Ovary (tissue), 3 donors: ENCODE data around the gene GLTP.

Experiments
- POLR2A ChIP-seq: fragments of 450-650 bp; IDR thresholded peaks from one replicate; pipeline ENCODE4 v1.6.1; 2017; ENCODE audit warnings: antibody characterized with exemption, mild to moderate bottlenecking, moderate library complexity
- TF ChIP-seq, protein P1 (sequence below), 3 donors: fragments of 450-650 bp in 2 of 3; fragments of 200-600 bp in 1 of 3; IDR thresholded peaks; one replicate each; pipeline versions ENCODE4 v1.5.1 to v1.8.0; 2016 to 2022; ENCODE audit warnings: antibody characterized with exemption in 3 of 3, mild to moderate bottlenecking in 1 of 3
- donor health status: DM: no; HTN: no; CAD: no.

DNA sequence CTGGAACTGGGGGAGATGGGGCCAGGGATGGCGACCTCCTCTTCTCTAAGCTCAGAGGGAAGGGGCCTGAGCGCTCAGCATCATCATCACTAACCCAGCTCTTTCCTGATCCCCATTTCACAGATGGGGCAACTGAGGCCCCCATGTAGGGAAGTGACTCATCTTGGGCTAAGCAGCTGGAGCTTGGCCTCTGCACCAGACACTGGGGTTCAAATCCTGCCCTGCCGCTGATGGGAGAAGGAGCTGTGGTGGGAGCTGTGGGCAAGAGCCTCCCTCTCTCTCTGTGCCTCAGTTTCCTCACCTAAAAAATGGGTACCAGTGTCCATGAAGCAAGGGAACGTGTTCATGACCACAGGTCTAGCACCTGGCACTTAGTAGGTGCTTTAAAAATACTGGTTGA, 44.5 kb downstream of the GLTP start:
- TF ChIP-seq, protein P1, sequence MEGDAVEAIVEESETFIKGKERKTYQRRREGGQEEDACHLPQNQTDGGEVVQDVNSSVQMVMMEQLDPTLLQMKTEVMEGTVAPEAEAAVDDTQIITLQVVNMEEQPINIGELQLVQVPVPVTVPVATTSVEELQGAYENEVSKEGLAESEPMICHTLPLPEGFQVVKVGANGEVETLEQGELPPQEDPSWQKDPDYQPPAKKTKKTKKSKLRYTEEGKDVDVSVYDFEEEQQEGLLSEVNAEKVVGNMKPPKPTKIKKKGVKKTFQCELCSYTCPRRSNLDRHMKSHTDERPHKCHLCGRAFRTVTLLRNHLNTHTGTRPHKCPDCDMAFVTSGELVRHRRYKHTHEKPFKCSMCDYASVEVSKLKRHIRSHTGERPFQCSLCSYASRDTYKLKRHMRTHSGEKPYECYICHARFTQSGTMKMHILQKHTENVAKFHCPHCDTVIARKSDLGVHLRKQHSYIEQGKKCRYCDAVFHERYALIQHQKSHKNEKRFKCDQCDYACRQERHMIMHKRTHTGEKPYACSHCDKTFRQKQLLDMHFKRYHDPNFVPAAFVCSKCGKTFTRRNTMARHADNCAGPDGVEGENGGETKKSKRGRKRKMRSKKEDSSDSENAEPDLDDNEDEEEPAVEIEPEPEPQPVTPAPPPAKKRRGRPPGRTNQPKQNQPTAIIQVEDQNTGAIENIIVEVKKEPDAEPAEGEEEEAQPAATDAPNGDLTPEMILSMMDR (IDR thresholded peaks at IDR 0.05): no peak
- no peak for TF ChIP-seq POLR2A
